Measurements from ENCODE around the gene MEF2D.

GRCh38 chr1:156537027-156537426, 36.5 kb upstream of the MEF2D start:
- TF ChIP-seq CTCF (IDR thresholded peaks at IDR 0.05; ENCODE audit: low read length), result no peak
- TF ChIP-seq EZH2 (IDR thresholded peaks at IDR 0.05; ENCODE audit: borderline replicate concordance, low read length), result no peak
